Lung (tissue), 12 donors: ENCODE data around the gene GOLGA7B. TPM values are rescaled to one million over a fixed set of nuclear protein-coding genes. Genes with fewer than 3 reads are reported as not detected.

Experiments used
- ATAC-seq: fragments of 200-7000 bp; cut with Tn5 transposase; one replicate; pipeline ENCODE4 v1.9.1; 2020; ENCODE audit warnings: moderate number of reproducible peaks; ENCODE audit not compliant: insufficient read depth, low FRiP score
- DNase-seq, 3 donors: peaks; one replicate each; pipeline ENCODE4 v3.0.0-alpha.2; 2013 to 2017
- H3K27ac ChIP-seq, 2 donors: one replicate each; pipeline ENCODE4 v1.5.1; 2013; ENCODE audit warnings: mild to moderate bottlenecking in 2 of 2, moderate library complexity in 2 of 2, control low read depth in 1 of 2, inconsistent platforms in 1 of 2, low read depth in 1 of 2, low read length in 1 of 2
- H3K27me3 ChIP-seq, 3 donors: one replicate each; pipeline ENCODE4 v1.5.1; 2013; ENCODE audit warnings: low read length in 2 of 3; ENCODE audit not compliant: control insufficient read depth in 3 of 3, insufficient read depth in 3 of 3
- H3K36me3 ChIP-seq, 4 donors: one replicate each; pipeline ENCODE4 v1.5.1; 2013; ENCODE audit warnings: low read length in 4 of 4, mild to moderate bottlenecking in 1 of 4, moderate library complexity in 1 of 4; ENCODE audit not compliant: control insufficient read depth in 4 of 4, insufficient read depth in 4 of 4
- H3K4me1 ChIP-seq, 5 donors: one replicate each; pipeline ENCODE4 v1.5.1; 2013; ENCODE audit warnings: low read length in 5 of 5, mild to moderate bottlenecking in 2 of 5, moderate library complexity in 1 of 5; ENCODE audit not compliant: control insufficient read depth in 5 of 5, insufficient read depth in 5 of 5
- H3K4me3 ChIP-seq: one replicate; pipeline ENCODE4 v1.5.1; 2013; ENCODE audit warnings: mild to moderate bottlenecking, control low read depth, moderate library complexity
- H3K9ac ChIP-seq, 2 donors: one replicate each; pipeline ENCODE4 v1.5.1; 2013; ENCODE audit warnings: low read length in 2 of 2, control low read depth in 1 of 2; ENCODE audit not compliant: insufficient read depth in 1 of 2
- H3K9me3 ChIP-seq, 4 donors: one replicate each; pipeline ENCODE4 v1.5.1; 2013; ENCODE audit warnings: low read length in 3 of 4, mild to moderate bottlenecking in 1 of 4, moderate library complexity in 1 of 4; ENCODE audit not compliant: control insufficient read depth in 4 of 4, insufficient read depth in 3 of 4
- CTCF ChIP-seq: IDR thresholded peaks from 2 replicates; pipeline ENCODE4 v1.5.1; 2012; ENCODE audit warnings: mild to moderate bottlenecking; ENCODE audit errors: control extremely low read depth, extremely low read depth
- WGBS, 2 donors: extraction: QIAGEN DNeasy Blood & Tissue Kit; methylation state at CpG; one replicate each; pipeline ENCODE4 v1.1.7; 2013; 5-methylcytosine and 5-hydroxymethylcytosine counted together
- polyA plus RNA-seq, 2 donors: library from polyadenylated mRNA; stranded (reverse); fragments of 200-250 nt; gene quantifications; one replicate each; pipeline ENCODE4 v1.2.1, GENCODE V29; 2013
- total RNA-seq, 2 donors: library from RNA; depleted of rRNA in 1 of 2; stranded (reverse); fragments of >200 nt in 1 of 2; gene quantifications; one replicate each; pipeline ENCODE4 v1.2.1, GENCODE V29; 2014 to 2021
- donor health status: control.
- donor health status: control.
- donor health status: Bipolar disorder and iron deficiency.
- donor health status: healthy.
- donor health status: DM: yes; HTN: yes; CAD: no.

GOLGA7B gene
- total and polyA plus RNA-seq, 4 donors, result 0.23 to 1.2 (median 0.74) TPM

- no peak for TF ChIP-seq CTCF
- Histone ChIP-seq H3K9me3 (no peaks in the 10 kb centered on the region), H3K4me3 (no peak overlapping the region), H3K27ac (no peak overlapping the region), H3K9ac (no peak overlapping the region), H3K27me3 (peaks cover 0 to 2% (median 0%) of the 10 kb centered on the region in 3 donors), H3K4me1 (peaks cover 0 to 13% (median 4%) of the 10 kb centered on the region in 5 donors), H3K36me3 (no peaks in the 10 kb centered on the region)
- ATAC-seq (no peak), DNase-seq (no peak)
- WGBS, 2 donors, result 79 to 82% methylated on average over 21 of the region's 21 CpGs
Measured at GRCh38 chr10:97915346-97916131, 65.9 kb downstream of the GOLGA7B start.

- Histone ChIP-seq H3K9ac (no peak overlapping the region), H3K36me3 (no peaks in the 10 kb centered on the region), H3K27ac (no peak overlapping the region), H3K27me3 (peaks cover 0 to 5% (median 2%) of the 10 kb centered on the region in 3 donors), H3K4me1 (peaks cover 0 to 13% (median 4%) of the 10 kb centered on the region in 5 donors), H3K4me3 (no peak overlapping the region), H3K9me3 (no peaks in the 10 kb centered on the region)
- no peak for ATAC-seq
- peak in 2 of 3 donors; percentile 40 to 75 for DNase-seq
- 33 to 46% methylated on average over 4 of the region's 4 CpGs for WGBS, 2 donors
- TF ChIP-seq CTCF, result no peak
Measured at GRCh38 chr10:97916586-97916985, 66.9 kb downstream of the GOLGA7B start.

GRCh38 chr10:97919012-97919411 lies 69.4 kb downstream of the GOLGA7B start:
- no peak for TF ChIP-seq CTCF
- ATAC-seq (no peak), DNase-seq (no peak)
- Histone ChIP-seq H3K27ac (no peak overlapping the region), H3K36me3 (no peaks in the 10 kb centered on the region), H3K9ac (no peak overlapping the region), H3K9me3 (no peaks in the 10 kb centered on the region), H3K4me3 (no peak overlapping the region), H3K4me1 (peaks cover 0 to 13% (median 4%) of the 10 kb centered on the region in 5 donors), H3K27me3 (peaks cover 0 to 9% (median 2%) of the 10 kb centered on the region in 3 donors)
- WGBS, 2 donors, result 50 to 62% methylated on average over 3 of the region's 3 CpGs
